HG03558 (cell line): ENCODE measurements around the gene GGN.

Experiments
- ATAC-seq: cut with Tn5 transposase; IDR thresholded peaks from one replicate; pipeline ENCODE4 v1.9.1; 2021; ENCODE audit warnings: moderate number of reproducible peaks; ENCODE audit not compliant: unreplicated experiment; ENCODE audit errors: extremely low read depth

GGN gene

DNA sequence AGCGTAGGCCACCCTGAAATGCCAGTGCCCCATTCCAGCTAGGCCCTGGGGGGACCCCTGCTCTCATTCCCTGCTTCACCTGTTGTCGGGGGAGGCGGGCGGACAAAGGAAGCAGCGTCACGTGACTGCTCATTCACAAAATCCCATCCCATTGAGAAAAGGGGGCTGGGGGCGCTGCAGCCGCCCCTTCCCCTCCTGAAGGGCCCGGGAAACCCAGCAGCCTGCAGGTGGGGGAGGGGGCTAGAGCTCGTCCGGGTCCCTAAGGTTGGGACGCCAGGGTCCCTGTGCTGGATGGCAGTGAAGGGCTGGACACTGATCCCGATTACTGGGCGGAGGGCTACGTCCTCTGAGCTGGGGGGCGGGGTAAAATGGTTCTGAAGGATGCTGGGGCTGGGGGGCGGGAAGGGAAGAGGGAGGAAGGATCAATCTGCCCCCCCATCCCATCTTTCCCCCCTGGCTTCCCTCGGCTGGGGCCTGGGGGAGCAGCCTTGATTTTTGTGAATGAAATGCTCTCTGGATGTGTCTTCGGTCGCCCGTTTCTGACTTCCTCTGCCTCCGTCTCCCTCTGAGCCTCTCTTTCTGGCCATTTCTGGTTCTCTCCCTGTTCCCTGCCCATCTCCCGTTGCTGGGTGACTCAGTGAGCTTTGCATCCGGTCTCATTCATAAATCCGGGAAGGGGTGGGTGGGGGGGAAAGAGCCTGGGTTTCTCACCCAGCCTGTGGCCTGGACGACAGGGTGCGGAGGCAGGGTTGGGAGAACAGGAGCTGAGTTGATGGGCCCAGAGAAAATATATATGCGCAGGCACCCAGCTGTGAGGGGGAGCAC is 1.5 kb upstream of the GGN start:
- ATAC-seq, result no peak

DNA sequence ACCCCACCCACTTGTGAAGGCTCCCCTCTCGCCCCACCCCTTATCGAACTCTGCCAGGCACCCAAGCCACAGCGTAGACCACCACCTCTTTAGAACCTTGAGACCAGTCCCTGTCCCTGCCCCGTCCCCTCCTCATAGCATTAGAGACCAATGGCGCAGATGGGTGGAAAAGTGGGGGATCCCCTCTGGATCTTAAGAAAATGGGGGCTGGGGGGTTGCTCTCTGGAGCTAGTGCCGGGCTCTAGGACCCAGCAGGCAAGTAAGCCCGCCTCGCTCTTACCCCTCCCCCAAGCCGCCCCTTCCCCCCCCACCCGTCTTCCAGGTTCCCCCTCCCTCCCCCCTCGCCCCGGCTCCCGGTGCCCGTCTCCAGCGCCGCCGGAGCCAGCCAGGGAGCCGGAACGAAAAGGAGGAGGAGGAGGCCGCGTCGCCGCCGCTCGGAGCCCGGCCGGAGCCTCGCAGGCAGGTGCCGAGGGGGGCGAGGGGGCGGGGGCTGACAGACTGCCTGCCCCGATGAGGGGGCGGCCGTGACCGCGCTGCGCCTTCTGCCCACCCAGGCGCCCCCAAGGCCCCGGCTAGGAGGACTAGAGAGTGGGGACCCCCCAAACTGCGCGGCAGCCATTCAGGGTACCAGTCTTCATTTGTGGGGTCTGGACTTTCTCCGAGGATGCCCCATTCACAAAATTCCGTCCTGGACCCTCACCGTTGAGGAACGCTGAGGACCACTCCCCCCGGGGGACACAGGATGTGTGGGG is 691 bp upstream of the GGN start, which contains the start of gene SPRED3:
Gene SPRED3, plus strand, starts transcription at position 349 of the 752 bp plus-strand sequence. CDS start 1,606 bp downstream, outside the sequence.
- ATAC-seq, result no peak

DNA sequence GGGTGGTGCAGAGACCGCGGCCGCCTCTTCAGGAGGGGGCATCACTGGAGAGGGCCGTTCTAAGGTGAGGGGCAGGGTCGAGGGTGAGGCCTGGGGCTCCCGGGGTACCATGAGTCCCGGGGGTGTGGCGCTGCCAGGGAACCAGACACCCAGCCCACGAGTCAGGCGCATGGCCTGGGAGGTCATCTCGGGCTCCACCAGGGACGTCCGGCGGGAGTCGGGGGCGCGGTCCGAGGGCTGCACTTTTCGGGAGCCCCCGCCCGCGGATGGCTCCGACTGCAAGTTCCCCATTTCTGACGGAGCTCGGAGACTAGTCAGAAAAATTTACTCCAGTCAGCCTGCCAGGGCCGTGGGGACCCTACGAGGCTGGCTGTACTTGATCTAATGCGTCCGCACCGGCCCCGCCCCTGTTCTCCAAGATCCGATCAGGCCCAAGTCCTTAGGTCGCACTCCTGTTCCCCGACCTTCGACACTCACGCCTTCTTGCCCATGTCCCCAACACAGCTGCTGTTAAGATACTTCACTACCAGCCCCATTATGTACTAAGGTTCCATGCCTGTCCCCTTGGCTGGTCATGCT is 774 bp downstream of the GGN start:
- no peak for ATAC-seq

DNA sequence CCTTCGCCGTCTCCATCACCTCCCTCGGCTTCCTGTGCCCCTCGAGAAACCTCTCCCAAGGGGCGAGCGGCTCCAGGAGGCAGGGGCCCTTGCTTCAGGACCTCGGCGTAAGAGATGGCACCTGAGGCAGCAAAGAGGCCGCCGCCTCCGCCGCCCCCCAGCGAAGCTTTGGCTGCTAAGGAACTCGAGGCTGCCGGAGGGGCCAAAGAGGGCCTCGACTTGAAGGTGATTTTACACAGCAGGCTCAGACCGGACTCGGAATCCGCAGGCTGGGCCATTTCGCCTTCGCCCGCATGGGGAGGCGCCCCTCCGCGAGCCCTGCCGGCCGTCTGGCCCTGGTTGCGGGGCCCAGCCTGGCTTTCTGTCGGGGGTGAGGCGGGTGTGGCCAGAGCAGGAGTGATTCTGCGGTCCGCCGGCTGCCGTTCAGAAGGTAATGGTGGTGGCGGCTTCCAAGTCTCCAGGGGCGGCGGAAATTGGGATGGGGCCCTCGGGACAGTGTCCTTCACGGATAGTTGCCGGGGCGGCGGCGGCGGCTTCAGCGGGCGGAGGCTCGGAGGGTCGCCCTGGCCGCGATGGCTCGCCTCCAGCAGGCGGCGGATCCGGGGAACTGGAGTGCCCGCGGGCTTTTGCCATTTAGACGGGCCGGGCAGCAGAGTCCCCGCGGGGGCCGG is 1.4 kb downstream of the GGN start:
- ATAC-seq, result no peak

DNA sequence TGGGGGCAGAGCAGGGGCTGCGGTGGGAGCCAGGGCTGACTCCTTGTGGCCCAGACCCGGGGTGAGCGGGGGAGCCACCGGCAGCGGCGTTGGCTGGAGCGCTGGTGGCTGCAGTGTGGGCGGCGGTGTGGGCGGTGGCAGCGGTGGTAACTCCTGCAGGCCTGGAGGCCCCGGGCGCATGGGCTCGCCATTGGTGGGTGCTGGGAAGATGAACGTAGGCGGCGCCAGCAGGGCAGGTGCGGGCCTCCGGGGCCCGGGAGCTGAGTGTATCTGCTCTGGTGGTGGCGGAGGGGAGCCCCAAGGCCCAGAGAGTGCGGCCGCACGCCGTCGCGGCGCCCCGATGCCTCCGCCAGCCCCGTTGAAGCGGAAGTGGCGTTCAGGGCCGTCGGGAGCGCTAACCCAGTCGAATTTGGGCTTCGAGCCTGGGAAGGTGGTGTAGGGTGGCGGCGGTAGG is 2.0 kb downstream of the GGN start:
- ATAC-seq, result no peak

DNA sequence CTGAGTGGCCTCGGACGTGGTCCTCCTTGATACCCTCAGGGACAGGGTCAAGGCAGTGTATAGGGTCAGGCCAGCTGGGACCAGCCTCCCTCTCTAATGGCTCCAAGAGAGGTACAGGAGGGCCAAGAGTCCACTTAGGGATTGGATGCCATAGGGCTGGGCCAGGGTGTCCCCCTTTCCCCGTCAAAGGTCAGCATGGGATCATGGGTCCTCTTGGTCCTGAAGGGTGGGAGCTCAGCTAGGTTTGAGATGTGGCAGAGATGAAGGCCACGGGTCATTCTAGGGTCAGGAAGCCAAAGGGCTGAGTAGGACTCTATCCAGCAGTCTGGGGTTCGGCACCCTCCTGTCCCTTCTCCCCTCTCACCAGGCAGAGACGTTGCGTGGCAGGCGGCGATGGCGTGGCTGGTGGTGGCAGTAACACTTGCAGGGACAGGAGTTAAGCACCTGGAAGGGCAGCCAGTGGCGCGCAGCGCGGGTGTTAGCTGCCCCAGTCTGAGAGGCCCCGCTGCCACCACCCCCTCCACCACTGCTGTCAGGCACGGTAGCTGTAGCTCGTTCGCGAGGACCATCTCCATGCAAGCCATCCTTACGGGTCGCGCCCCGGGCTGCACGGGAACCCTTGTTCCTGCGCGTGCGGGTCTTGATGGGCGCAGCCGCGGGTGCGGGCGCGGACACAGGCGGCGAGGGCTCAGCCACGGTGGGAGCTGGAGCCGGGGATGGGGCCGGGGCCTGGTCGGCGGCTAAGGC is 2.6 kb downstream of the GGN start:
- no peak for ATAC-seq

DNA sequence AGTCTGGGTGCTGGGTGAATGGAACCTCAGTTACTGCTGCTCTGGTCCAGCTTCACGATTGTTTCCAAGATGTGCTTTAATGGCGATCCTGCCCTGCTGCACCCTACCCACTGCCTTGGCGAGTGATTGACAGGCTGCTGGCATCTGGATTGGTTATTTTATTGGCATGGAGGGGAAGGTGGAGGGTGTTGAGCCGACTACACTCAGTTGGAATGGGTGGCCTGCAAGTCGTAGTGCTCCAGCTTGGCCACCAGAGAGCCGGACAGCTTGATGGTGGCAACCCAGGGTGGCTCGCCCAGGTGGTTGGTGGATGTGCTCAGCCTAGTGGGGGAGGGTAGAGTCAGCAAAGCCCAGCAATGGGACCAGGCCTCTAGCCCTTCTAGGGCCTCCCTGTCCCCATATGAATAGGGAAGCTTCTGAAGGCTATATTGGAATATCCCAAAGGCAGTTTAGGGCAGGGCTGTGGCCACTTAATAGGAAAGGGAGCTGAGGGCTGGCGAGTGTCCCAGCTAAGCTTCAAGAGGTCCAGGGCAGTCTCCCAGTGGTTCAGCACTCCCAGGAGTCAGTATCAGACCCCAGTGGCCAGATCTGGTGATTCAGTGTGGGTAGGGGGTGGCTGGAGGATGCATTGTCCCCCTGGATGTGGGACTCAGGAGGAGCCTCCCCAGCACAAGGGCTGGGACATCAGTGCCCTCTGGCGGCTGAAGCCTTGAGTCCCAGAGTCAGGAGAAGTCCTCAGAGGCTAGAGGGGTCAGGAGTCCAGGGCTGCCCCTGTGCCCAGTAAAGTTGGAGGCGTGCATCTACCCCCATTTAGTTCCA is 3.4 kb downstream of the GGN start:
- no peak for ATAC-seq

DNA sequence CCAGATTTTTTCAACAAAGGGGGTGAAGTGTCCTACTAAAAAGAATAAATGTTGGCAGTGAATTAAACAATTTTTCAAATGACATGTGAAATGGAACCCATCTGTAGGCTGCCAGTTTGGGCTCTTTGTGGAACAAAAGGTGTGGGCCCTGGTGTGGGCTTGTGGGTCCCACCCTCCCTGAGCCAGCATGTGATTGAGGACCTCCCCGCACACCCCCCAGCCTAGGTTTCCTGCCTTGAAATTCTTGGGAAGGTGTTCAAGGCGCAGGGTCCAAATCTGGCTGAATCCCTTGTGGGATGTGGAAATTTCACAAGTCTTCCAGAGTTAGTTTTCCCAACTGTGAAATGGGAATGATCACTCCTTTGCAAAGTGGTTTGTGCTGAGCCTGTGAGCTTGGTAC is 4.1 kb downstream of the GGN start:
- ATAC-seq, result no peak

DNA sequence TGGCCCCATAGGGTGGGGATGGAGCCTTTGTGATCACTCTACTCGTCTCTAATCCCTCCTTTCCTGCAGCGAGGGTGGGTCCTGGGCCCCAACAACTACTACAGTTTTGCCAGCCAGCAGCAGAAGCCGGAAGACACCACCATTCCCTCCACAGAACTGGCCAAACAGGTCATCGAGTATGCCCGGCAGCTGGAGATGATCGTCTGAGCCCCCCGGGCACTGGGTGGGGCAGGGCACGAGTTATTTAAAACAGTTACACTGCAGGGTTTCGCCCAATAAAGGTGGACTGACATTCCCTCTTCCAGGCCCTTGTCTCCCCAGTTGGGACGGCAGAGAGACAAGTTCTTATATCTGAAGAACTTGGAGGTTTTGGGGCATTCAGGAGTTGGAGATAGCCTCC is 4.7 kb downstream of the GGN start:
- no peak for ATAC-seq

DNA sequence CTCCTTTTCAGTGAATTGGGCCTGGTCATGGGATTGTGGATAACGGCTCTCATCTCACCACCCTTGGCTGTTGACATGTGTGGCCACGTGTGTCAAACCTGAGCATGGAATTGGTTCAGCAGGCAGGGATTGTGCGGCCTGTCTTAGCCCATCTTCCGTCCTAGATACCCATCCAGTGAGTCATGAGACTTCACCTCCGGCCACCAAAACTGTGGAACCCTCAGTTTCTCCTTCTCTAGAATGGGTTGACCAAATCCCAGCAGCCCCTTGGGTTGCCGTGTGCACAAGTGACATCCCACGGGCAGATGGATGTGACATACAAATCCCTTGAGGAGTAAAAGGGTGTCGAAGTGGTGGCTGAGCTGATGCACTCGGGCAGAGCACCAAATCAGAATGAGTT is 6.7 kb downstream of the GGN start:
- no peak for ATAC-seq

DNA sequence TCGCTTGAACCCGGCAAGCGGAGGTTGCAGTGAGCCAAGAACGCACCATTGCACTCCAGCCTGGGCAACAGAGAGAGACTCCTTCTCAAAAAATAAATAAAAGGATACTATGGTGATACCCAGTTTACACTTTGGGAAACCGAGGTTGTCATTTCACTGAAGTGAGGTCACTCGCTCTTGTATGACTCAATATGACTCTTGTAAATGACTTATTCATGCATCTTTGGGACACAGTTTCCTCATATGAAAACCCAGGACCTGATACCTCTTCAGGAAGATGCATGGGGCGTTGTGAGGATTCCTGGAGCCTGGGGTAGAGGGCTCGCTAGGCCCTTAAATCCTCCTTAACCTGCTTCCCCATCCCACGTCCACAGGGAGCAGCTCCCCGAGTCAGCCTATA is 9.0 kb downstream of the GGN start:
- ATAC-seq, result no peak

DNA sequence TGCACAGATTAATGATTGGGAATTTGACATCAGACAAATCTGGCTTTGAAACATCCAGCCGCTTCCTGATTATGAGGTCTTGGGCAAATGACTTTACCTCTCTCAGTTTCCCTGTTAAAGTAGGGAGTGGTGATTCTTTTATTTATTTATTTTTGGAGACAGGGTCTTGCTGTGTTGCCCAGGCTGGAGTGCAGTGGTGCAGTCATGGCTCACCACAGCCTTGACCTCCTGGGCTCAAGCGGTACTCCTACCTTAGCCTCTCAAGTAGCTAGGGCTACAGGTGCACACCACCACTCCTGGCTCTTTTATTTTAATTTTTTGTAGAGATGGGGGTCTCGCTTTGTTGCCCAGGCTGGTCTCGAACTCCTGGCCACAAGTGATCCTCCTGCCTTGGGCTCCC is 10.8 kb downstream of the GGN start:
- no peak for ATAC-seq

DNA sequence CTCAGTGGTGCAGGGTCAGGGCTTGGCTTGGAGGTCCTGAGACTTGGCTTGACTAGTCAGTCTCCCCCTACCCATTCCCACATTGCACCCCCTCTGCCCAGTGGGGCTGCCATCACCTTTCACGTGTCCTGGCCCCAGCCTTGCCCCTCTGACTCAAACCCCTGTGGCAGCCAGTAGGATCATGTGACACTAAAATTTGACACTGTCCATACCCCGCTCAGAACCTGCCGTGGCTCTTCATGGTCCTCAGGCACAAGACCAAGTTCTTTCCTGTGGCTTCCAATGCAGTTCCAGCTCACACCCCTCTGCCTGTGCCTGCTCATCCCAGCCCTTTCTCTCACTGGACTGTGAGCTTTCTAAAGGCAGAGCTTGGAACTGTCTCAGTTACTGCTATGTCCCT is 11.3 kb downstream of the GGN start:
- ATAC-seq, result no peak

DNA sequence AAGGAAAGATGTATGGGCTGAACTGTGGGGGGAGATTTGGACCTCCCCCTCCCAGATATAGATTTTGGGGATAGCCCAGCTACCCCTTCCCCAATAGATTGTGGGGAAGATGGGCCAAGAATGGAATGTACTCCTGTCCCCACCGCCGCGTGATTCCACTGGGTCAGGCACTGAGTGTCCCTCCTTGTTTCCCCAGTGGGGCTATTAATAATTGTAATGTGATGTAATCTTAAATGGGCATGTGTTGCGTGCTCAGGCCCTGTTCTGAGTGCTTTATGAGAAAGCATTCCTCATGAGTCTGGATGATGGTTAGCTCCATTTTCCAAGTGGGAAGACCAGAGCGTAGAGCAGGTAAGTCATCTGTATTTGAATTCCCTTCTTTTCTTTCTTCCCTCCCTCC is 12.1 kb downstream of the GGN start:
- no peak for ATAC-seq

DNA sequence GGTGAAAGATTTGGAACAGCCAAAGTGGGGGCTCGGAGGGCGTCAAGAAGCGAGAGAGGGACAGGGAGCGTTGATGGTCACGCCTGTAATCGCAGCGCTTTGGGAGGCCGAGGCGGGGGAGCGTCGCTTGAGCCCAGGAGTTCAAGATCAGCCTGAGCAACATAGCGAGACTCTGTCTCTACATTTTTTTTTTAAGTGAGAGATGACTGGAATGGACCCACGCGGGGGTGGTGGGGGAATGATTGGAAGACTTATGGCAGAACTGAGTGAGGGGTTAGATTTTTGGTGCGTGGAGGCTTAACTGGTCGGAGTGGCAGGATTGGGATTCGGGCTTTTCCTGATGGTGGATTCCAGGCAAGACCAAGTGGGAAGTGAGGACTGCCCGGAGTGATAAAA is 12.7 kb downstream of the GGN start:
- ATAC-seq, result no peak

DNA sequence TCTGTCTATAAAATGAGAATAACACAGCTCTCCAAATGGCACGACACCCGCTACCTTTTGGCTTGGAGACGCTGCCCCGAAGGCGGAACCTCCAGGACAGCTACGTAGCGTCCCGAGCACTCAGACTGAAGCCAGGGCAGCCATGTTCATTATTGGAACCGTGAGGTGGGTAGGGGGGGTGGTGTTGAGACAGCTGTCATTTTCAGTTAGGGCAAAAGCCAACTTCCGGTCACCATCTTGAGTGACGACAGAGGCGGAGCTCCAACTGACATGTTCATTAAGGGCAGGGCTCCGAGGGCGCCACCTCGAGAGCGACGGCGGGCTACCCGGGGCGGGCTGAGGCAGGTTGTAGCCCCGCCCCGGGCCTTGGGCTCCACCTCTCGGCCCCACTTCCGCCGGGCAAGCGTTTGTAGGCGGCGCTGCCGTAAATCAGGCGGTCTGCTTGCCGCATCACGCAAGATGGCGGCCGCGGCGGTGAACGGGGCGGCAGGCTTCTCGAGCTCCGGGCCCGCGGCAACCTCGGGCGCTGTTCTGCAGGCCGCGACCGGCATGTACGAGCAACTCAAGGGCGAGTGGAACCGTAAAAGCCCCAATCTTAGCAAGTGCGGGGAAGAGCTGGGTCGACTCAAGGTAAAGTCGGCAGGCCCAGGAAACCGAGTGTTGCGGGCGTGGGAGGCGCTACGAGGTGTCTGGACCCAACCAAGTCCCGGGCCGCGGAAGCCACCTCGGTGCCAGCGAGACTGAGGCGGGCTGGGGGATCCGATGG is 13.3 kb downstream of the GGN start, which contains the start of gene PSMD8:
Gene PSMD8, plus strand, starts transcription at position 240 of the 766 bp plus-strand sequence. Its CDS starts 31 bp downstream, at position 271.
- ATAC-seq, result peak; percentile 76

DNA sequence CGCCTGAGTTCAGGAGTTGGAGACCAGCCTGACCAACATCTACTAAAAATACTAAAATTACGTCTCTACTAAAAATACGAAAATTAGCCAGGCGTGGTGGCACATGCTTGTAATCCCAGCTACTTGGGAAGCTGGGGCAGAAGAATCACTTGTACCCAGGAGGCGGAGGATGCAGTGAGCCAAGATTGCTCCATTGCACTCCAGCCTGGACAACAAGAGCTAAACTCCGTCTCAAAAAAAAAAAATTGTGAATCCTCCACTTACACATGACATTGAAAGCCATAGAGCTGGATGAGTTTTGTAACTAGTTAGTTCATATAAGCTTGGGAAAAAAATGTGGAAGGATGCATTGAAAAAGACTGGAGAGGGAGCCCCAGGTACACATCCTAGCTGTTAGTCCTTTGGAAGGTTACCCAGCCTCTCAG is 13.9 kb downstream of the GGN start:
- no peak for ATAC-seq

DNA sequence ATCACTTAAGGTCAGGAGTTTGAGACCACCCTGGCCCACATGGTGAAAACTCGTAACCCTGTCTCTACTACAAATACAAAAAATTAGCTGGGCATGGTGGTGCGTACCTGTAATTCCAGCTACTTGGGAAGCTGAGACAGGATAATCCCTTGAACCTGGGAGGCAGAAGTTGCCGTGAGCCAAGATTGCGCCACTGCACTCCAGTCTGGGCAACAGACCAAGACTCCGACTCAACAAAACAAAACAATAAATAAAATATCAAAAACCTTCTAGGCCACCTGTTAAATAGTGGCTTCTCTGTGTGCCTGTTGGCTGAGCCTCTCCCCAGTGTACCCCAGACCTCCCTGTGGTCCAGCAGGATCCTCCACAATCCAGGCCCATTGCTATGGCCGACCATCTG is 16.8 kb downstream of the GGN start:
- ATAC-seq, result no peak
